HG03378 (cell line): ENCODE results near the gene HMCN2.

Experiments
- ATAC-seq: cut with Tn5 transposase; IDR thresholded peaks from one replicate; pipeline ENCODE4 v1.9.1; 2021; ENCODE audit warnings: mild to moderate bottlenecking, moderate library complexity; ENCODE audit not compliant: unreplicated experiment

Gene HMCN2

GRCh38 chr9:130305381-130305780 lies 39.8 kb downstream of the HMCN2 start:
- ATAC-seq = no peak

GRCh38 chr9:130306823-130307666 lies 41.5 kb downstream of the HMCN2 start:
- no peak for ATAC-seq

GRCh38 chr9:130307667-130307943 lies 42.0 kb downstream of the HMCN2 start:
- no peak for ATAC-seq

- ATAC-seq = no peak
These were observed 42.6 kb downstream of the HMCN2 start for GRCh38 chr9:130308081-130308571.

- no peak for ATAC-seq
These were observed 44.3 kb downstream of the HMCN2 start for GRCh38 chr9:130309689-130310455.

GRCh38 chr9:130310456-130310855 lies 44.9 kb downstream of the HMCN2 start:
- ATAC-seq = no peak

- ATAC-seq = no peak
These were observed 45.4 kb downstream of the HMCN2 start for GRCh38 chr9:130311003-130311402.

GRCh38 chr9:130311408-130312140 lies 46.0 kb downstream of the HMCN2 start:
- ATAC-seq = no peak

- no peak for ATAC-seq
These were observed 47.7 kb downstream of the HMCN2 start for GRCh38 chr9:130313103-130313858.

GRCh38 chr9:130315446-130316226 lies 50.1 kb downstream of the HMCN2 start:
- no peak for ATAC-seq

- no peak for ATAC-seq
These were observed 50.9 kb downstream of the HMCN2 start for GRCh38 chr9:130316430-130316829.

GRCh38 chr9:130319300-130319699 lies 53.7 kb downstream of the HMCN2 start:
- ATAC-seq = no peak

- ATAC-seq = no peak
These were observed 54.6 kb downstream of the HMCN2 start for GRCh38 chr9:130319944-130320712.

GRCh38 chr9:130320723-130321481 lies 55.3 kb downstream of the HMCN2 start:
- no peak for ATAC-seq

GRCh38 chr9:130321539-130321938 lies 56.0 kb downstream of the HMCN2 start:
- no peak for ATAC-seq

GRCh38 chr9:130323051-130323745 lies 57.6 kb downstream of the HMCN2 start:
- no peak for ATAC-seq

- ATAC-seq = no peak
These were observed 60.4 kb downstream of the HMCN2 start for GRCh38 chr9:130325921-130326320.
